GM08714 (cell line): ENCODE measurements around the gene AMH.
A peak's percentile ranks its signal among the peaks of the same experiment; 100 is the strongest.

Experiments used
- H3K4me3 ChIP-seq: fragments of 200-500 bp; sonication (Bioruptor generic); 2 replicates; pipeline ENCODE4 v1.5.1; 2014; ENCODE audit warnings: mild to moderate bottlenecking, low read length, inconsistent platforms
- ZNF274 ChIP-seq: IDR thresholded peaks from 2 replicates; pipeline ENCODE4 v1.6.1; 2012; ENCODE audit warnings: mild to moderate bottlenecking, low read depth, low read length

The AMH gene

GRCh38 chr19:2236064-2236313 lies 13.1 kb upstream of the AMH start:
- H3K4me3 ChIP-seq = peak overlapping the region; percentile 85
- TF ChIP-seq ZNF274 = no peak

DNA sequence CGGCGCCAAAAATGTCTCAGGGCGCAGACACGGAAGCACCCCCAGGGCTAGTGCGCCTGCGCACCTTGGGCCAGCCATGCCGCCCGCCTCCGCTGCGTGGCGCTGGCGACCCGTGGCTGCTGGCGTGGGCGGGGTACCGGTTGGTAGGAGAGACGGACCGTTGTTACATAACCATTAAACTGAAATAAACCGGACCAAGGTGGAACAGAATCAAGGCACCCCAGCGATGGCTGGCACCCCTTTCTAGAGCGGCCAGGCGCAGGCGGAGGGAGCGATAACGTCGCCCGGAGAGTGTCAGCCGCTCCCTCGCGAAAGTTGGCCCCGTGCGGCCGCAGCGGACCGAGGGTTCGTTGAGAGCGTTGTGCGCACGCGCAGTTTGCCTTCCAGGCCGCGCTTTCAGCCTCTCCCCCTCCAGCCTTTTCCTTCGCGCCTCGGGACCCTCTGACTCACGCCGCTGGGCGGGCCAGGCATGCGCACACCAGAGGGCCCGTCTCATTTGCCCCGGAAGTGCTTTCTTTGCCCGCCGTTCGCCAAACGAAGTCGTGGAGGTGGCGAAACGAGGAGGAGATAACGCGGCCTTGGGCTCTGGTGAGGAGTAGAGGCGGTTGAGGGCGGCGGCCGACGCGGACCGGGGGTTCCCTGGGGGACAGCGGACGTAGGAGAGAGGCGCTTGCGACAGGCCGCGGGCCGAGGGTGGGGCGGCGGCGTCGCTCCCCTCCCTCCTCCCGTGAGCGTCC lies 12.6 kb upstream of the AMH start, which contains the start of the genes PLEKHJ1 and SF3A2:
TSS of gene PLEKHJ1 (minus strand) at position 16 of the 737 bp plus-strand sequence. CDS start 81 bp downstream, outside the sequence.
TSS of gene SF3A2 (plus strand) at position 511 of the 737 bp plus-strand sequence. CDS start 6,595 bp downstream, outside the sequence.
- peak within 1 kb of the TSS; percentile 85 for H3K4me3 ChIP-seq
- TF ChIP-seq ZNF274 = no peak

- peak overlapping the region; percentile 85 for H3K4me3 ChIP-seq
- TF ChIP-seq ZNF274 = no peak
These were observed 11.9 kb upstream of the AMH start for GRCh38 chr19:2237051-2237868.

GRCh38 chr19:2237869-2238153 lies 11.3 kb upstream of the AMH start:
- H3K4me3 ChIP-seq = peak overlapping the region; percentile 85
- no peak for TF ChIP-seq ZNF274

GRCh38 chr19:2239173-2239572 lies 9.9 kb upstream of the AMH start:
- no peak for TF ChIP-seq ZNF274
- peak overlapping the region; percentile 37; the same call in 1 of the 2 replicates for H3K4me3 ChIP-seq

DNA sequence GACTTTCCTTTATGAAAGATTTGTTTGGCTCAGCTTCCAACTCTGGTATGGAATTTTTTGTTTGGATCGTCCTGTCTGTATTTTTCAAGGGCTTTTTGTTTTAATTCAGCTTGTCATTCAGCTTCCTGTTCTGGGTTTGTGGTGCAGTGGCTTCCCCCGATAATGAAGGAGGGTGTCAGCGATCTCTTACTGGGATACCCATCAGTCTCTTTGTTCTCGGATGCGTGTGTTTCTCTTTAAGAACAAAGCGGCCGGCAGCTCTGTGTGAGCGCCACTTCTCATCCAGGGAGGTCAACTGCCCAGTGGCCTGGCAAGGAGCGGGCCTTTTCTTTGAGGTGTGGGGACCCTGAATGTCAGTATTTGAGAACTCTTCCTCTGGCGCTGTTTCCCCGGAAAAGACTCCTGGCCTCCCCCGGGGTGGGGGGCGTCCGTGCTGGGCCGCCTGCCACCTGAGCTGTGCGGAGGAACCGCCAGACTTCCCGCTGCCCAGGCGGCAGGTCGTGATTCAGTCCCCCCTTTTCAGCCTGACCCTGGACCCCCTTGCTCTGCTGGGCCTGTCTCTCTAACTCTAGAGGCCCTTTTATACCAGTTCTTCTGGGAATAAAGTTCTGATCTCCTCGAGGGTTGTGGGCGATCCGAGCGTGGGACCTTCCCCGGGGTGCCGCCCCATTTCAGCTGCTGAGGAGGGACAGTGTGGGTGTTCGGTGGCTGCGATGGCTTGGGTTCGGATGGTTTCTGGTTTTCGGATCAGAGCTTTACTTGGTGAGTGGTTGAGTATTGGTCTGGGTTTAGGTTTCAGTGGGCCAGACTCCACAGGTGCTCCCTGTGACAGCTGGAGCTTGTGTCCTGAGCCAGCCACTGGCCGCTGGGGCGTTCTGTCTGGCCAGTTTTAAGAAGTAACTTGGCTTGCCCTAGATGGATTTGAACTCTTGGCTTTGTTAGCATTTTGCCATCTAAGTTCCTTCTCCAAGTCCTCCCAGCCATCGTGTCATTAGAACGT lies 9.1 kb upstream of the AMH start:
- peak overlapping the region; percentile 37; the same call in 1 of the 2 replicates for H3K4me3 ChIP-seq
- no peak for TF ChIP-seq ZNF274

GRCh38 chr19:2240881-2241760 lies 8.0 kb upstream of the AMH start:
- no peak overlapping the region for H3K4me3 ChIP-seq

DNA sequence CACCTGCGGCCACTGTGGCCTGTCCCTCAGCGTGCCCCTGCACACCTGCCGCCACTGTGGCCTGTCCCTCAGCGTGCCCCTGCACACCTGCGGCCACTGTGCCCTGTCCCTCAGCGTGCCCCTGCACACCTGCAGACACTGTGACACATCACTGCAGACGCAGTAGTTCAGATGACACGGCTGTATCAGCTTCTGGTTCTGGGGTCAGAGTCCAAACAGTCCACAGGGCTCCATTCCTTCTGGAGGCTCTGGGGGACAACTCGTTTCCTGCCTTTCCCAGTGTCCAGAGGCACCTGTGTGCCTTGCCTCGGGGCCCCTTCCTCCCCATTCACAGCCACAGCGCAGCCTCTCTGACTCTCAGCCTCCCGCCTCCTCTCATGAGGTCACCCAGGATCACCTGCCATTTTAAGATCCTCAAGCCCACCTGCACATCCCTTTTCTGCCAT lies 7.0 kb upstream of the AMH start:
- TF ChIP-seq ZNF274 = no peak
- no peak overlapping the region for H3K4me3 ChIP-seq

More at GRCh38 chr19:2240881-2241760, 8.0 kb upstream of the AMH start:
- no peak for TF ChIP-seq ZNF274

GRCh38 chr19:2242816-2243215 lies 6.3 kb upstream of the AMH start:
- TF ChIP-seq ZNF274 = no peak
- H3K4me3 ChIP-seq = no peak overlapping the region

DNA sequence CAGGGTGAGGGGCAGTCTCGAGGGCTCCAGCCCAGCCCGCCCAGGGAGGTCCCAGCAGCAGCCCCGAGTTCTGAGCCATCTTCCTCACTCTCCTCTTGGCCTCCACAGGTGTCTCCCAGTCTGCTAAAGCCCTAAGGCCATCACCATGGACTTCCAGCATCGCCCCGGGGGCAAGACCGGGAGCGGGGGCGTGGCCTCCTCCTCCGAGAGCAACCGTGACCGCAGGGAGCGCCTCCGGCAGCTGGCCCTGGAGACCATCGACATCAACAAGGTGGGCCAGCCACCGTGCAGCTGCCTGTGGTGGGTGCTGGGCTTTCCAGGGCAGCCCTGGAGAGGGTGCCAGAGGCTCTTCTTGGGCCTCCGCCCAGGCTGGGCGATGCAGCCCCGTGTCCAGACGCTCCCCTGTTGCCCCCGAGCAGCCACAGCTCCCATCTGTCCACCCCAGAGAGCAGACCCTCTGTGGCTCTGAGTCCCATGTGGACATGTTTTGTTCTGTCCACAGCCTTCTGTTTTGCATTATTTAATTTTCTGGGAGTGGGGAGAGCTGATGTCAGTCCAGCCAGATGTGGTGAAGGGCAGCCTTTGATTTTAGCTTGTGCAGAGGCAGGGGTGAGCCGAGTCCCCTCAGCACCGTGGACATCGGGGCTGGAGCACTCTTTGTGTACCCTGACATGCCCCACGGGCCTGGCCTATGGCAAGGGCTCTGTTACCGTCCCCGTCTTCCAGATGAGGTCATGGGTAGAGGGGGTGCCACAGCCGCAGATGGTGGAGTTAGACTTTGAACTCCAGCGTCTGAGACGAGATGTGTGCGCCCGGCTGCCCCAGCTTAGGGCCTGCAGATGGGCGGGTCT lies 5.6 kb upstream of the AMH start:
- H3K4me3 ChIP-seq = no peak overlapping the region
- TF ChIP-seq ZNF274 = no peak

- TF ChIP-seq ZNF274 = no peak
- no peak overlapping the region for H3K4me3 ChIP-seq
These were observed 5.1 kb upstream of the AMH start for GRCh38 chr19:2244125-2244411.

DNA sequence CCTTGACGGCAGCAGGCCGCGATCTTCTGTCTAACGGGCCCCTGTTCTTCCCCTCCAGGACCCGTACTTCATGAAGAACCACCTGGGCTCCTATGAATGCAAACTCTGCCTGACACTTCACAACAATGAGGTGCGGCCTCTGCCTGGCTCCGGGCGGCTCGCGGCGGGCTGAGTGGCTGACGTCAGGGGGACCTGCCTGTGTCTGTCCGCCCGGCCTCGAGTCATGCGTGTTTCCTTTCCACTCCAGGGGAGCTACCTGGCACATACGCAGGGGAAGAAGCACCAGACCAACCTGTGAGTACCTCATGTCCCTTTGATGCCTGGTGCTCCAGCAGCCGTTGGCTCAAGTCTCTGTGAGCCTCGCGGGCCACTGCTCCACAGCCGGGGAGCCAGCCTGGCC lies 4.6 kb upstream of the AMH start:
- no peak for TF ChIP-seq ZNF274
- H3K4me3 ChIP-seq = no peak overlapping the region

GRCh38 chr19:2245273-2245672 lies 3.9 kb upstream of the AMH start:
- no peak overlapping the region for H3K4me3 ChIP-seq
- no peak for TF ChIP-seq ZNF274
